ENCODE results near the gene ORC2. TPM values are rescaled to one million over a fixed set of nuclear protein-coding genes. Genes with fewer than 3 reads are reported as not detected.
A peak's percentile ranks its signal among the peaks of the same experiment; 100 is the strongest.

ORC2 gene
- total and polyA plus RNA-seq, 10 of the 15 experiments (the other 5 are each of a cell fraction or from before 2014, with no cell fraction given): 6.1 to 36.9 (median 17.6) TPM

GRCh38 chr2:200862532-200863000 lies 100.9 kb downstream of the ORC2 start (continued):
- TF ChIP-seq BACH1 (IDR thresholded peaks at IDR 0.05; ENCODE audit: borderline replicate concordance) (peak; percentile 44; the same call in 1 of the 2 replicates), NRF1 (conservative IDR thresholded peaks at IDR 0.05; ENCODE audit: low read depth, low read length) (no peak), SMAD5 (IDR thresholded peaks at IDR 0.05; ENCODE audit: low read depth) (no peak; the same call in 1 of the 2 replicates), POLR2AphosphoS2 (IDR thresholded peaks at IDR 0.05; ENCODE audit: low read depth, low read length) (no peak), ATF7 (IDR thresholded peaks at IDR 0.05; ENCODE audit: low read depth) (peak; percentile 87), CUX1 (IDR thresholded peaks at IDR 0.05; ENCODE audit: insufficient replicate concordance, low read depth, low read length) (no peak), TAF1 (IDR thresholded peaks at IDR 0.05; ENCODE audit: borderline replicate concordance, low read depth, low read length) (no peak), RCOR1 (conservative IDR thresholded peaks at IDR 0.05; ENCODE audit: low read depth, low read length) (no peak), MEF2B (IDR thresholded peaks at IDR 0.05; ENCODE audit: partially characterized antibody, poor library complexity, severe bottlenecking) (no peak), BRCA1 (IDR thresholded peaks at IDR 0.05; ENCODE audit: low read depth, low read length) (no peak), HDGF (IDR thresholded peaks at IDR 0.05) (peak; percentile 26; the same call in 1 of the 2 replicates), KLF5 (IDR thresholded peaks at IDR 0.05; ENCODE audit: partially characterized antibody) (no peak), CEBPB (IDR thresholded peaks at IDR 0.05; ENCODE audit: borderline replicate concordance in 1 of 2, low read depth in 2 of 2, low read length in 2 of 2) (no peak), GABPA (IDR thresholded peaks at IDR 0.05; ENCODE audit: low read depth) (no peak), ZBTB40 (IDR thresholded peaks at IDR 0.05; ENCODE audit: borderline replicate concordance) (no peak), ZNF687 (IDR thresholded peaks at IDR 0.05) (peak; percentile 18; the same call in 1 of the 2 replicates)

All from GM12878 (cell line).